Keratinocyte (primary cell): ENCODE data around the gene AKR1B1. TPM values are rescaled to one million over a fixed set of nuclear protein-coding genes. Genes with fewer than 3 reads are reported as not detected.

ENCODE experiments used
- DNase-seq: peaks from one replicate; pipeline ENCODE4 v3.0.0-alpha.2; 2011; ENCODE audit warnings: low read depth, missing footprints, low spot score
- FAIRE-seq: peaks from 2 replicates; lab custom pipeline; 2011; peaks lifted over from hg19 to GRCh38; lab: Jason Lieb, UNC
- H2AFZ ChIP-seq: 2 replicates; pipeline ENCODE4 v1.6.0; 2012; ENCODE audit warnings: low read length, control low read depth, inconsistent platforms; ENCODE audit not compliant: control insufficient read depth
- H3K27ac ChIP-seq: 2 replicates; pipeline ENCODE4 v1.5.1; 2011; ENCODE audit warnings: low read length; ENCODE audit not compliant: control insufficient read depth, insufficient read depth
- H3K27me3 ChIP-seq: 3 replicates; pipeline ENCODE4 v1.6.0; 2011; ENCODE audit warnings: low read length; ENCODE audit not compliant: control insufficient read depth, insufficient read depth; ENCODE audit errors: extremely low read depth
- H3K36me3 ChIP-seq, 2 experiments: 2 replicates in 1 of 2; 3 replicates in 1 of 2; pipeline ENCODE4 v1.5.1; 2011; ENCODE audit warnings: low read length in 2 of 2, mild to moderate bottlenecking in 1 of 2; ENCODE audit not compliant: control insufficient read depth in 2 of 2, insufficient read depth in 2 of 2; ENCODE audit errors: extremely low read depth in 1 of 2
- H3K4me1 ChIP-seq: 3 replicates; pipeline ENCODE4 v1.5.1; 2011; ENCODE audit warnings: low read length; ENCODE audit not compliant: control insufficient read depth, insufficient read depth; ENCODE audit errors: extremely low read depth
- H3K4me2 ChIP-seq: 3 replicates; pipeline ENCODE4 v1.6.0; 2011; ENCODE audit warnings: low read depth, low read length; ENCODE audit not compliant: control insufficient read depth, insufficient read depth; ENCODE audit errors: extremely low read depth
- H3K4me3 ChIP-seq, 3 experiments: fragments of 200-600 bp in 1 of 3; sonication (generic) in 1 of 3; 2 replicates in 2 of 3; 3 replicates in 1 of 3; pipeline ENCODE4 v1.5.1; 2011 to 2016; ENCODE audit warnings: low read length in 3 of 3, mild to moderate bottlenecking in 3 of 3, control low read depth in 2 of 3, inconsistent platforms in 1 of 3, low read depth in 1 of 3, mixed read lengths in 1 of 3, mixed run types in 1 of 3, moderate library complexity in 1 of 3; ENCODE audit not compliant: control insufficient read depth in 2 of 3, insufficient read depth in 2 of 3; ENCODE audit errors: extremely low read depth in 1 of 3
- H3K79me2 ChIP-seq: 2 replicates; pipeline ENCODE4 v1.6.0; 2012; ENCODE audit warnings: low read length; ENCODE audit not compliant: control insufficient read depth, insufficient read depth
- H3K9ac ChIP-seq: 3 replicates; pipeline ENCODE4 v1.6.0; 2011; ENCODE audit warnings: low read length; ENCODE audit not compliant: control insufficient read depth, insufficient read depth; ENCODE audit errors: extremely low read depth
- H3K9me1 ChIP-seq: 3 replicates; pipeline ENCODE4 v1.6.0; 2011; ENCODE audit warnings: low read length; ENCODE audit not compliant: control insufficient read depth, insufficient read depth; ENCODE audit errors: extremely low read depth
- H3K9me3 ChIP-seq: 2 replicates; pipeline ENCODE4 v1.5.1; 2012; ENCODE audit warnings: low read depth, low read length; ENCODE audit not compliant: control insufficient read depth
- H4K20me1 ChIP-seq: 3 replicates; pipeline ENCODE4 v1.6.0; 2011; ENCODE audit warnings: low read length; ENCODE audit not compliant: control insufficient read depth, insufficient read depth; ENCODE audit errors: extremely low read depth
- EZH2 ChIP-seq: IDR thresholded peaks from one replicate; pipeline ENCODE4 v1.6.1; 2012; ENCODE audit warnings: inconsistent platforms, mild to moderate bottlenecking, low read length, moderate library complexity
- dilution Hi-C: fragments of 300-500 bp; cut with MboI; formaldehyde crosslinking; loops from one replicate; pipeline ENCODE4 v1.7.0; 2020; ENCODE audit warnings: low sequenced_read_pairs; ENCODE audit not compliant: extremely low pct_ligation_motif_present
- polyA plus RNA-seq, 5 experiments: library from polyadenylated mRNA; depleted of rRNA in 3 of 5; stranded (reverse) in 3 of 5; stranded (forward) in 1 of 5; unstranded in 1 of 5; fragments of >200 nt; gene quantifications; 1 replicate in 1 of 5; 2 replicates in 3 of 5; 3 replicates in 1 of 5; pipeline versions ENCODE4 v1.2.1 to v1.2.3, GENCODE V29; 2011 to 2012; ENCODE audit warnings: missing spikeins in 2 of 5, low read depth in 1 of 5, low replicate concordance in 1 of 5
- TF ChIP-seq, protein P1 (sequence below), 3 experiments: IDR thresholded peaks in 1 of 3; conservative IDR thresholded peaks in 1 of 3; optimal IDR thresholded peaks in 1 of 3; 2 replicates in 2 of 3; 3 replicates in 1 of 3; pipeline versions ENCODE3 to v1.5.1; 2011; ENCODE audit warnings: low read length in 3 of 3, mild to moderate bottlenecking in 3 of 3, moderate library complexity in 2 of 3, control low read depth in 1 of 3, inconsistent platforms in 1 of 3; ENCODE audit not compliant: insufficient read depth in 2 of 3; ENCODE audit errors: extremely low read depth in 1 of 3

Gene AKR1B1
- polyA plus RNA-seq, 1 donor (not counting 4 experiments of a cell fraction or from before 2014, with no cell fraction given): 139 TPM

DNA sequence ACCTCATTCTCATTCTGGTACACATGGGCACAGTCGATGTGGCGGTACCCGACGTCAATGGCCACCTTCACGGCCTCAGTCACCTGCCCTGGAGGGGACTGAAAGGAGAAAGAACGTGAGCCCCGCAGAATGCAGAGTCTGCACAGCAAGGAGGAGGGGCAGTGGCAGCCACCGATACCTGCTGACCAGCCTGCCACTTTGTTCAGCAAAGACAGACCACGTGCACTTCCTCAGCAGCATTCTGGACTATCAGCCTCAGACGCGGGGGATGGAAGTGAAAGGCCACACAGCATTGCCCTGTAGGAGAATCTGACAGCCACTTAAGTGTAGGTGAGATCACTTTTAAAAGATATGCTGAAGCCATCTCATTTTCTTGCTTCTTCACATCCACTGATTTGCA lies 7.2 kb downstream of the AKR1B1 start:
- Histone ChIP-seq H3K4me1 (peaks cover 14% of the 10 kb centered on the region), H4K20me1 (no peaks in the 10 kb centered on the region), H3K79me2 (peaks cover 7% of the 10 kb centered on the region), H3K27ac (no peak overlapping the region), H3K36me3 (peaks cover 24 to 30% of the 10 kb centered on the region in 2 experiments), H3K4me3 (no peak overlapping the region), H3K9ac (no peak overlapping the region), H3K4me2 (no peak overlapping the region), H3K9me3 (no peaks in the 10 kb centered on the region), H3K9me1 (no peaks in the 10 kb centered on the region), H2AFZ (no peak overlapping the region), H3K27me3 (no peaks in the 10 kb centered on the region)
- dilution Hi-C loops: no loop called here
- TF ChIP-seq, protein P1, sequence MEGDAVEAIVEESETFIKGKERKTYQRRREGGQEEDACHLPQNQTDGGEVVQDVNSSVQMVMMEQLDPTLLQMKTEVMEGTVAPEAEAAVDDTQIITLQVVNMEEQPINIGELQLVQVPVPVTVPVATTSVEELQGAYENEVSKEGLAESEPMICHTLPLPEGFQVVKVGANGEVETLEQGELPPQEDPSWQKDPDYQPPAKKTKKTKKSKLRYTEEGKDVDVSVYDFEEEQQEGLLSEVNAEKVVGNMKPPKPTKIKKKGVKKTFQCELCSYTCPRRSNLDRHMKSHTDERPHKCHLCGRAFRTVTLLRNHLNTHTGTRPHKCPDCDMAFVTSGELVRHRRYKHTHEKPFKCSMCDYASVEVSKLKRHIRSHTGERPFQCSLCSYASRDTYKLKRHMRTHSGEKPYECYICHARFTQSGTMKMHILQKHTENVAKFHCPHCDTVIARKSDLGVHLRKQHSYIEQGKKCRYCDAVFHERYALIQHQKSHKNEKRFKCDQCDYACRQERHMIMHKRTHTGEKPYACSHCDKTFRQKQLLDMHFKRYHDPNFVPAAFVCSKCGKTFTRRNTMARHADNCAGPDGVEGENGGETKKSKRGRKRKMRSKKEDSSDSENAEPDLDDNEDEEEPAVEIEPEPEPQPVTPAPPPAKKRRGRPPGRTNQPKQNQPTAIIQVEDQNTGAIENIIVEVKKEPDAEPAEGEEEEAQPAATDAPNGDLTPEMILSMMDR (optimal IDR thresholded peaks at IDR 0.05 in 1 of 3, IDR thresholded peaks at IDR 0.05 in 1 of 3, conservative IDR thresholded peaks at IDR 0.05 in 1 of 3; ENCODE audit: extremely low read depth in 1 of 3, insufficient read depth in 2 of 3, low read length in 3 of 3): no peak
- no peak for TF ChIP-seq EZH2
- DNase-seq (no peak), FAIRE-seq (no peak)

DNA sequence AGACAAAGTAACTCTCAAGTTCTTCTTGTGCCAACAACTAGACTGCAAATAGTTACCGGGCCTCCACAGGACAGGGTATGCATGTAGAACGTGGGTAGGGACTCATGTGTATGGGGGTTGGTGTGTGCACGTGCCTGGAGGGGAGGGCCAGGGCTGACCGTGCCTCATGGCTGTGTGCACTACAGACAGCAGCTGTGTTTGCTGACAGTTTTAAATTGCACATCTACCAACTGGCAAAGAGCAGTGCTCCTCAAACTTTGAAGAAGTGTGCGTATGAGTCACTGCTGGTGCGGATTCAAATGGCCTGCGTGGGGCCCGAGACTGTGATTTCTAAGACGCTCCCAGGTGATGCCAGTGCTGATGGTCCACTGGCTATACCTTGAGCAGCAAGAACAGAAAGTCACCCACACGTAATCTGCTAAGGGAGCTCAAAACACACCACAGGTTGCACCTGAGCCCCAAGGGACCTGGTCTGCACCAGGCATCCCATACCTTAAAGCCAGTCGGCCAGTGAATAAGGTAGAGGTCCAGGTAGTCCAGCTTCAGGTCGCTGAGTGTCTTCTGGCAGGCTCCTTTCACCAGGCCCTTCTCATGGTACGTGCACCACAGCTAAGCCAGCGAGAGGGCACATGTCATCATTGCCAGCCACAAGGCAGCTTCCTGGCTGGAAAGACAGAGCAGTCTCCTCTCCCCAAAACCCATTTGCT lies 8.5 kb downstream of the AKR1B1 start:
- DNase-seq (no peak), FAIRE-seq (no peak)
- no peaks in the 10 kb centered on the region for H3K27me3 ChIP-seq
- peaks cover 14% of the 10 kb centered on the region for H3K4me1 ChIP-seq
- no peak overlapping the region for H3K4me3 ChIP-seq
- H4K20me1 ChIP-seq: no peaks in the 10 kb centered on the region
- peaks cover 26 to 30% of the 10 kb centered on the region in 2 experiments for H3K36me3 ChIP-seq
- no peak overlapping the region for H3K9ac ChIP-seq
- H3K4me2 ChIP-seq: no peak overlapping the region
- TF ChIP-seq, protein P1 (optimal IDR thresholded peaks at IDR 0.05 in 1 of 3, IDR thresholded peaks at IDR 0.05 in 1 of 3, conservative IDR thresholded peaks at IDR 0.05 in 1 of 3; ENCODE audit: extremely low read depth in 1 of 3, insufficient read depth in 2 of 3, low read length in 3 of 3): no peak
- no peak for TF ChIP-seq EZH2
- dilution Hi-C loops: no loop called here
- H2AFZ ChIP-seq: no peak overlapping the region
- no peaks in the 10 kb centered on the region for H3K9me3 ChIP-seq
- H3K27ac ChIP-seq: no peak overlapping the region
- H3K79me2 ChIP-seq: peaks cover 7% of the 10 kb centered on the region
- no peaks in the 10 kb centered on the region for H3K9me1 ChIP-seq
